Kidney epithelial cell (primary cell): Measurements from ENCODE around the gene RIMS1. TPM values are rescaled to one million over a fixed set of nuclear protein-coding genes. Genes with fewer than 3 reads are reported as not detected.

Experiments used
- DNase-seq: peaks from one replicate; pipeline ENCODE4 v3.0.0-alpha.2; 2010; ENCODE audit warnings: low read depth
- H3K27me3 ChIP-seq: 2 replicates; pipeline ENCODE4 v1.6.0; 2011; ENCODE audit warnings: low read length; ENCODE audit not compliant: control insufficient read depth, insufficient read depth
- H3K36me3 ChIP-seq: 2 replicates; pipeline ENCODE4 v1.5.1; 2011; ENCODE audit warnings: low read length; ENCODE audit not compliant: control insufficient read depth, insufficient read depth
- H3K4me3 ChIP-seq: 2 replicates; pipeline ENCODE4 v1.5.1; 2011; ENCODE audit warnings: low read depth, mild to moderate bottlenecking, control low read depth, low read length
- total RNA-seq: library from RNA; depleted of rRNA; stranded (reverse); fragments of >200 nt; gene quantifications from 2 replicates; pipeline ENCODE4 v1.2.3, GENCODE V29; 2015
- TF ChIP-seq, protein P1 (sequence below): IDR thresholded peaks from 2 replicates; pipeline ENCODE4 v1.5.1; 2011; ENCODE audit warnings: mild to moderate bottlenecking, moderate library complexity, low read length, control low read depth, inconsistent platforms; ENCODE audit not compliant: insufficient read depth, poor library complexity, severe bottlenecking

RIMS1 gene
- total RNA-seq, 1 donor from 2014 or later = 0.38 TPM

DNA sequence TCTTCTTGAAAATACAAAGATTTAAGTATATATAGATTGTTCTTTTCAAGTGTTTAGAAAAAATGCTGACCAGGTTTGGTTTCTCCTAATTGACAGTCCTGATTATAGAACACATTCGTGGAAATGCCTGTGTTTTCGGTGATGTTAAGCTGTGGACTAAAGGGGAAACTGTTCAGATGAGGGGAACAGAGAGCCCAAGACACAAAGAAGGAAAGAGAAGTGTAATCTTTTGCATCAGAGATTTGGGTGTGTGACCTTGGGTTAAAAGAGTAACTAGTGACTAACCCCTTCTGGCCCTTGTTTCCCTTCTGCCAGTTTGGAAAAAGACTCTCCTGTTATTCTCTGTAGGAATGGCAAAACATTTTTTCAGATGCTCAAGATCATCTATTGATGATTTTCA lies 331.3 kb downstream of the RIMS1 start:
- Histone ChIP-seq H3K4me3 (no peak overlapping the region), H3K27me3 (no peaks in the 10 kb centered on the region), H3K36me3 (no peaks in the 10 kb centered on the region)
- TF ChIP-seq, protein P1, sequence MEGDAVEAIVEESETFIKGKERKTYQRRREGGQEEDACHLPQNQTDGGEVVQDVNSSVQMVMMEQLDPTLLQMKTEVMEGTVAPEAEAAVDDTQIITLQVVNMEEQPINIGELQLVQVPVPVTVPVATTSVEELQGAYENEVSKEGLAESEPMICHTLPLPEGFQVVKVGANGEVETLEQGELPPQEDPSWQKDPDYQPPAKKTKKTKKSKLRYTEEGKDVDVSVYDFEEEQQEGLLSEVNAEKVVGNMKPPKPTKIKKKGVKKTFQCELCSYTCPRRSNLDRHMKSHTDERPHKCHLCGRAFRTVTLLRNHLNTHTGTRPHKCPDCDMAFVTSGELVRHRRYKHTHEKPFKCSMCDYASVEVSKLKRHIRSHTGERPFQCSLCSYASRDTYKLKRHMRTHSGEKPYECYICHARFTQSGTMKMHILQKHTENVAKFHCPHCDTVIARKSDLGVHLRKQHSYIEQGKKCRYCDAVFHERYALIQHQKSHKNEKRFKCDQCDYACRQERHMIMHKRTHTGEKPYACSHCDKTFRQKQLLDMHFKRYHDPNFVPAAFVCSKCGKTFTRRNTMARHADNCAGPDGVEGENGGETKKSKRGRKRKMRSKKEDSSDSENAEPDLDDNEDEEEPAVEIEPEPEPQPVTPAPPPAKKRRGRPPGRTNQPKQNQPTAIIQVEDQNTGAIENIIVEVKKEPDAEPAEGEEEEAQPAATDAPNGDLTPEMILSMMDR = no peak
- DNase-seq = no peak

- Histone ChIP-seq H3K27me3 (no peaks in the 10 kb centered on the region), H3K4me3 (no peak overlapping the region), H3K36me3 (no peaks in the 10 kb centered on the region)
- TF ChIP-seq, protein P1 = peak; percentile 74
- DNase-seq = peak; percentile 4
Observed at GRCh38 chr6:72218125-72218524, 331.8 kb downstream of the RIMS1 start.

- no peaks in the 10 kb centered on the region for H3K36me3 ChIP-seq
- TF ChIP-seq, protein P1 = no peak
- DNase-seq = no peak
- H3K27me3 ChIP-seq = no peaks in the 10 kb centered on the region
- no peak overlapping the region for H3K4me3 ChIP-seq
Observed at GRCh38 chr6:72219536-72219935, 333.2 kb downstream of the RIMS1 start.

DNA sequence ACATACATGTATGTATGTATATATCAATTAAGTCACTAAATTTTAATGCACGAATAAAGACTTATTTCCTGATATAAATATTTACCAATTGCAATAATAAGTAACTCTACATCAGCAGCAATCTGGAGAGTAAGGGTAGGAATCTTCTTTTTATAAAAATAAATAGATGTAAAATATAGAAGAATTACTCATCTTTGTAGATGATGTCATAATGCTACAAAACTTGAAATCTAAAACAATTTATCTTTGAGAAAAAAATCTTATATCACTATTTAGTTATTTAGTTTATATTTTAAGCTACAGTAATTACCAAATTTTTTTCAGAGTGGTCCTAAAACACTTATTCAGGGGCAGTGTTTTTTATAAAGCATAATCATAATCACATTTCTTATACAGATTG lies 351.7 kb downstream of the RIMS1 start:
- Histone ChIP-seq H3K36me3 (no peaks in the 10 kb centered on the region), H3K27me3 (no peaks in the 10 kb centered on the region), H3K4me3 (no peak overlapping the region)
- TF ChIP-seq, protein P1 = no peak
- DNase-seq = no peak

DNA sequence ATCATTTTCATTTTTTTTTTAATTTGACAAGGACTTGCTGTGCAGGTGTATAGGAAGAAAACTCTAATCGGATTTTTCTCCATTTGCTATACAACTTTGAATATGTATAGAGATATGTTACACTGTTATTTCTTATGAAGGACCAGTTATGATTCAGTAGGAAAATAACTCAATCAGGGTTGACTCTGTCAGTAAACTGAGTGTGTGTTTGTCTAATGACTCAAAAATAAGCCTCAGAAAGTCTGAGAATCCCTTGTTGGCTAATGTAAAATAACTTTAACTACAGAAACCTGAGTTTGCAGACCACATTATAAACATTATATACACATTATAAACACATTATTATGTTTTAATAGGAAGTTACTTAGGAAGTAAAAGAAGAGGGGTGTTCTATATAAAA lies 352.6 kb downstream of the RIMS1 start:
- H3K36me3 ChIP-seq = no peaks in the 10 kb centered on the region
- H3K27me3 ChIP-seq = no peaks in the 10 kb centered on the region
- H3K4me3 ChIP-seq = no peak overlapping the region
- TF ChIP-seq, protein P1 = no peak
- no peak for DNase-seq

GRCh38 chr6:72245565-72245964 lies 359.2 kb downstream of the RIMS1 start:
- Histone ChIP-seq H3K4me3 (no peak overlapping the region), H3K36me3 (no peaks in the 10 kb centered on the region), H3K27me3 (no peaks in the 10 kb centered on the region)
- peak; percentile 23 for DNase-seq
- TF ChIP-seq, protein P1 = no peak
